Lower lobe of right lung (tissue), 2 donors: ENCODE results near the gene PATJ. TPM values are rescaled to one million over a fixed set of nuclear protein-coding genes. Genes with fewer than 3 reads are reported as not detected.
"Not testable (repeated sequence)": the region's sequence is repeated elsewhere in the genome, so short reads cannot be mapped to it uniquely, and the experiment has no call there.

Source experiments
- ATAC-seq, 2 donors: fragments of 200-7000 bp; cut with Tn5 transposase; one replicate each; pipeline ENCODE4 v1.9.1; 2020 to 2022; ENCODE audit warnings: mild to moderate bottlenecking in 2 of 2, moderate library complexity in 2 of 2
- DNase-seq: peaks from one replicate; pipeline ENCODE4 v3.0.0-alpha.2; 2020
- H3K27ac ChIP-seq: fragments of 200-600 bp; one replicate; pipeline ENCODE4 v1.8.0; 2022
- H3K27me3 ChIP-seq: fragments of 200-600 bp; one replicate; pipeline ENCODE4 v1.8.0; 2022; ENCODE audit warnings: low read depth
- H3K36me3 ChIP-seq: fragments of 200-600 bp; one replicate; pipeline ENCODE4 v1.8.0; 2022; ENCODE audit warnings: mild to moderate bottlenecking
- H3K4me1 ChIP-seq: fragments of 200-600 bp; one replicate; pipeline ENCODE4 v1.8.0; 2022
- H3K4me3 ChIP-seq: fragments of 200-600 bp; one replicate; pipeline ENCODE4 v1.8.0; 2022; ENCODE audit warnings: mild to moderate bottlenecking
- H3K9me3 ChIP-seq: fragments of 200-600 bp; one replicate; pipeline ENCODE4 v1.8.0; 2022
- CTCF ChIP-seq: fragments of 200-600 bp; IDR thresholded peaks from one replicate; pipeline ENCODE4 v1.8.0; 2022; ENCODE audit warnings: antibody characterized with exemption, mild to moderate bottlenecking
- intact Hi-C: fragments of 100-400 bp; cut with DNase I; formaldehyde crosslinking; loops from one replicate; pipeline ENCODE4 v1.11.0; 2022
- total RNA-seq: library from RNA; stranded (reverse); fragmentation: NEBNext Ultra II Directional; extraction: Animal tissue kit (Norgen Biotek cat#: 25700); gene quantifications from one replicate; pipeline ENCODE4 v1.2.1, GENCODE V29; 2021
- donor health status: DM: no; HTN: yes; CAD: no; lungs with severe emphysema.

The PATJ gene
- total RNA-seq, 1 donor from 2014 or later: 63.9 TPM

DNA sequence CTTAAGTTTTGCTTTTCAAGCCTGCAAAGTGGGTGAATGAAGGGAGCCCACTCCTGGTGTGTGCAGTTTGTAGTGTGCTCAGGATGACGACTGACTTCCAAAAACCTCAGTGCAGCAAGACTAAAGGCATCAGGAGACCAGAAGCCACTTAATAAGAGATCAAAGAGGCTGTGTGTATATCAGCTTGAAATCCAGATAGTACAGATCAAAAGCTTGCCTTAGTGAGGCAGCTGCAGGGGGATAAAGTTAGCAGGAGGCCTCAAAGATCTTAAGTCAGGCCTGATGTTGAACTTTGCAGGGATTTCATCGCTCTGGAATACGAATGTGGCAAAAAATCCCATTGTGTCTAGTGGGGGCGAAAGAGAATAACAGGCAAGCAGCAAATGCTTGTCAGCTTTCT lies 99.8 kb downstream of the PATJ start:
- no peaks in the 10 kb centered on the region for H3K36me3 ChIP-seq
- no peaks in the 10 kb centered on the region for H3K4me1 ChIP-seq
- TF ChIP-seq CTCF: no peak
- intact Hi-C loops: no loop called here
- no peak overlapping the region for H3K27ac ChIP-seq
- no peak for DNase-seq
- H3K27me3 ChIP-seq: no peaks in the 10 kb centered on the region
- ATAC-seq: no peak
- H3K9me3 ChIP-seq: no peaks in the 10 kb centered on the region
- no peak overlapping the region for H3K4me3 ChIP-seq

- Histone ChIP-seq H3K27ac (no peak overlapping the region), H3K27me3 (no peaks in the 10 kb centered on the region), H3K4me3 (no peak overlapping the region), H3K36me3 (no peaks in the 10 kb centered on the region), H3K4me1 (no peaks in the 10 kb centered on the region), H3K9me3 (no peaks in the 10 kb centered on the region)
- intact Hi-C loops: no loop called here
- TF ChIP-seq CTCF: no peak
- ATAC-seq: no peak
- no peak for DNase-seq
Observed at GRCh38 chr1:61842863-61843514, 100.7 kb downstream of the PATJ start.

DNA sequence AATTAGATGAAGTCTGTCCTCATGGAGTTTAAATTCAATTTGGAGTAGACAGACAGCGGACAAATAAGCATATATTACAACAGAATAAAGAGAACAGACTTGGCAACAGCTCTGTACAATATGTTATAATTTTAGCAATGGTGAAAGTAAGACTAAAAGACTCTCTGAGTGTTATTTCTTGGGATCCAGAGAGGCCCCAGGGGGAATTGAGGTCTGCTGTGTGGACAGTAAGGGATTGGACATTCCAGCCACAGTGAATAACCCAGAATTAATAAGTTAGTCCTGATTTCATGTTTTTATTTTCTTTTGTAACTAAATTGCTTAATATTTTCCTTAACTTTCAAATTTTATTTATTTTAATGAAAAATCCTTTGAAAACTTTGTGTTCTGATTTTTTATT lies 101.7 kb downstream of the PATJ start:
- Histone ChIP-seq H3K4me1 (no peaks in the 10 kb centered on the region), H3K27ac (no peak overlapping the region), H3K36me3 (no peaks in the 10 kb centered on the region), H3K4me3 (no peak overlapping the region), H3K9me3 (no peaks in the 10 kb centered on the region), H3K27me3 (no peaks in the 10 kb centered on the region)
- DNase-seq (no peak), ATAC-seq (no peak)
- intact Hi-C loops: no loop called here
- no peak for TF ChIP-seq CTCF

DNA sequence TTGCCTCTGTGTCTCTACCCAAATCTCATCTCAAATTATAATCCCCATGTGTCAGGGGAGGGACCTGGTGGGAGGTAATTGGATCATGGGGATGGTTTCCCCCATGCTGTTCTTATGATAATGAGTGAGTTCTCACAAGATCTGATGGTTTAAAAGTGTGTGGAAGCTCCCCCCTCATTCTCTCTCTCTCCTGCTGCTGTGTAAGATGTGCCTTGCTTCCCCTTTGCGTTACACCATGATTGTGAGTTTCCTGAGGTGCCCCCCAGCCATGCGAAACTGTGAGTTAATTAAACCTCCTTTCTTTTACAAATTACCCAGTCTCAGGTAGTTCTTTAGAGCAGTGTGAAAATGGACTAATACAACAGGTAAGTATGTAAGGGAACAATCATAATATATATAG lies 102.4 kb downstream of the PATJ start:
- DNase-seq, H3K27ac ChIP-seq, H3K9me3 ChIP-seq, ATAC-seq, H3K4me3 ChIP-seq, intact Hi-C loops, H3K36me3 ChIP-seq, H3K27me3 ChIP-seq, H3K4me1 ChIP-seq: not testable (repeated sequence)

GRCh38 chr1:61851235-61851634 lies 109.0 kb downstream of the PATJ start:
- intact Hi-C loops: no loop called here
- ATAC-seq (peak in 1 of 2 donors; percentile 18), DNase-seq (no peak)
- H3K4me1 ChIP-seq: no peaks in the 10 kb centered on the region
- H3K36me3 ChIP-seq: peaks cover 7% of the 10 kb centered on the region
- no peak overlapping the region for H3K27ac ChIP-seq
- no peaks in the 10 kb centered on the region for H3K9me3 ChIP-seq
- TF ChIP-seq CTCF: no peak
- no peak overlapping the region for H3K4me3 ChIP-seq
- H3K27me3 ChIP-seq: no peaks in the 10 kb centered on the region

- Histone ChIP-seq H3K36me3 (peaks cover 14% of the 10 kb centered on the region), H3K27me3 (no peaks in the 10 kb centered on the region), H3K27ac (no peak overlapping the region), H3K4me1 (no peaks in the 10 kb centered on the region), H3K4me3 (no peak overlapping the region), H3K9me3 (no peaks in the 10 kb centered on the region)
- TF ChIP-seq CTCF: peak; percentile 75
- no peak for DNase-seq
- intact Hi-C loops: no loop called here
- ATAC-seq: peak; percentile 71 to 81
Observed at GRCh38 chr1:61851849-61852669, 109.8 kb downstream of the PATJ start.
